ENCODE data around the gene AHCYL1.
"Not testable (repeated sequence)": the region's sequence is repeated elsewhere in the genome, so short reads cannot be mapped to it uniquely, and the experiment has no call there.

The AHCYL1 gene

DNA sequence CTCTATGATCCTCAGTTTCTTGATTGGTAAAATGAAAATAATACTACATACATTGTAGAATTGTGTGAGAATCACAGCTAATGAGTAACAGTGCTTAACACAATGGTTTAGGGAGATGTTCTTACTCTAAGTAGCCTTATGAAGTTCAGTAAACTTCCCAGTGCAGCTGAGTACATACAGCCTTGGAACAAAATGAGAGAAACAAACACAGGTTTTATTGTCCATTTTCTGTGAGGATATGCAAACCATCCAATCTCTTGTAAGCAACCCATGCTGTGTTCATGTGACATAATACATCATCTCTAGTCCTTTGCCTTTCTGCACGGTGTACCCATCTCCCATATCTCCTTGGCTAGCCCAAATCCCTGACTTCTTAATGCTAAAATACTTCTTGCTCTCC is 35.2 kb downstream of the AHCYL1 start:
- DNase-seq = no peak
- Histone ChIP-seq H3K36me3 (replicated peaks) (peaks cover 82% of the 10 kb centered on the region), H3K27me3 (replicated peaks) (no peaks in the 10 kb centered on the region), H3K27ac (no peak overlapping the region), H3K4me3 (ENCODE audit: low read depth, low read length) (no peak overlapping the region)
- TF ChIP-seq, protein P1, sequence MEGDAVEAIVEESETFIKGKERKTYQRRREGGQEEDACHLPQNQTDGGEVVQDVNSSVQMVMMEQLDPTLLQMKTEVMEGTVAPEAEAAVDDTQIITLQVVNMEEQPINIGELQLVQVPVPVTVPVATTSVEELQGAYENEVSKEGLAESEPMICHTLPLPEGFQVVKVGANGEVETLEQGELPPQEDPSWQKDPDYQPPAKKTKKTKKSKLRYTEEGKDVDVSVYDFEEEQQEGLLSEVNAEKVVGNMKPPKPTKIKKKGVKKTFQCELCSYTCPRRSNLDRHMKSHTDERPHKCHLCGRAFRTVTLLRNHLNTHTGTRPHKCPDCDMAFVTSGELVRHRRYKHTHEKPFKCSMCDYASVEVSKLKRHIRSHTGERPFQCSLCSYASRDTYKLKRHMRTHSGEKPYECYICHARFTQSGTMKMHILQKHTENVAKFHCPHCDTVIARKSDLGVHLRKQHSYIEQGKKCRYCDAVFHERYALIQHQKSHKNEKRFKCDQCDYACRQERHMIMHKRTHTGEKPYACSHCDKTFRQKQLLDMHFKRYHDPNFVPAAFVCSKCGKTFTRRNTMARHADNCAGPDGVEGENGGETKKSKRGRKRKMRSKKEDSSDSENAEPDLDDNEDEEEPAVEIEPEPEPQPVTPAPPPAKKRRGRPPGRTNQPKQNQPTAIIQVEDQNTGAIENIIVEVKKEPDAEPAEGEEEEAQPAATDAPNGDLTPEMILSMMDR (IDR thresholded peaks at IDR 0.05; ENCODE audit: low read depth, low read length, missing control alignments) = no peak
- in situ Hi-C loops (cut with HindIII; ENCODE audit: low pct_ligation_motif_present, low sequenced_read_pairs) = no loop called here

DNA sequence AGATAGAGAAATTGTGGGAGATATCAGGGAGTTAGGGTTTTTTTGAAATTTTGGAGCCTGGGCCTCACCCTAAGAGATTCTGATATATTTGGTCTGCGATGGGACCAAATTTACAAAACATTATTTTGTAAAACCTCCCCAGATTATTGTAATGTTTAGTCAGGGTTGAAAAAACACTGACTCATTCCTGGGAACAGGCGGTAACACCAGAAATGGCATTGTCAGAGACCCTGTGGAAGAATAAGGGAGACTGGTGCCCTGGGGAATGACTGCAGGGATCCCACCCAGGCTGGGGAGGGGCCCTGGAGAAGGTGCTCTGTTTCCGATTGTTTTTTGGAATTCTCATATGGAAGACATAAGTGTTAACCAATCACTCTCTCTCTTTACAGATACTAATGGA is 36.7 kb downstream of the AHCYL1 start:
- H3K36me3 ChIP-seq (replicated peaks) = peaks cover 73% of the 10 kb centered on the region
- TF ChIP-seq, protein P1 (IDR thresholded peaks at IDR 0.05; ENCODE audit: low read depth, low read length, missing control alignments) = no peak
- no peaks in the 10 kb centered on the region for H3K27me3 ChIP-seq (replicated peaks)
- no peak overlapping the region for H3K27ac ChIP-seq
- peak; percentile 24 for DNase-seq
- no peak overlapping the region for H3K4me3 ChIP-seq (ENCODE audit: low read depth, low read length)
- in situ Hi-C loops (cut with HindIII; ENCODE audit: low pct_ligation_motif_present, low sequenced_read_pairs) = no loop called here

DNA sequence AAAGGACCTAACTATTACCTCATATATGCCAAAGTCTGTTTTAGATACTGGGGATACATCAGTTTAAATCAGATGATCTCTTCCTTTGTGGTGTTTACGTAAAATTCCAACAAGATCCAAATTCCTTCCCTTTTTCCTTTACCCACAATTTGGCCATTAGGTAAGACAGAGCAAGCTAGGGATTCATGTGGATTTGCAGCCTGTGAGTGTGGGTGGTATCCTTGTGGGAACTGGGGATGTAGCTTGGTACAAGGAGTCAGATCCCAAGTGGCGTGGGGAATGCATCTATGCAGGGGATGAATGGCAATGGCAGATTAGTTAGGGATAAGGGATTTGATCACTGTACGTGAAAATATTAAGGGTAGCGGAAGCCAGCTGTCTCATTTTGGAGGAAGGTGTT is 40.0 kb downstream of the AHCYL1 start:
- H3K36me3 ChIP-seq (replicated peaks) = peaks cover 41% of the 10 kb centered on the region
- no peak overlapping the region for H3K27ac ChIP-seq
- H3K4me3 ChIP-seq (ENCODE audit: low read depth, low read length) = no peak overlapping the region
- no peak for DNase-seq
- no peaks in the 10 kb centered on the region for H3K27me3 ChIP-seq (replicated peaks)
- in situ Hi-C loops (cut with HindIII; ENCODE audit: low pct_ligation_motif_present, low sequenced_read_pairs) = no loop called here
- TF ChIP-seq, protein P1 (IDR thresholded peaks at IDR 0.05; ENCODE audit: low read depth, low read length, missing control alignments) = no peak

DNA sequence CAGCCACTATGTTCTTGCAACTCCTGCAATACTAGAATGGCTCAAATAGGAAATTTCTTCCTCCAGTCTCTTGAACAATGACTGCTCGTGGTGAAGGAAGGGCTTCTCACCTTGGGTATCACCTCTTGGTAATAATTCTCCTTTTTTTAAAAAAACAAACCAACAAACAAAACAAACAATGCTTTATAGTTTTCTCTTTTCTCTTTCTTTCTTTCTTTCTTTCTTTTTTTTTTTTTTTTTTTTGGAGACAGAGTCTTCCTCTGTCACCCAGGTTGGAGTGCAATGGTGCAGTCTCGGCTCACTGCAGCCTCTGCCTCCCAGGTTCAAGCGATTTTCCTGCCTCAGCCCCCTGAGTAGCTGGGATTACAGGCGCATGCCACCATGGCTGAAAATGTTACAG is 46.1 kb downstream of the AHCYL1 start:
- H3K27me3 ChIP-seq (replicated peaks); DNase-seq; in situ Hi-C loops (cut with HindIII; ENCODE audit: low pct_ligation_motif_present, low sequenced_read_pairs); H3K27ac ChIP-seq; H3K36me3 ChIP-seq (replicated peaks); H3K4me3 ChIP-seq (ENCODE audit: low read depth, low read length): not testable (repeated sequence)

DNA sequence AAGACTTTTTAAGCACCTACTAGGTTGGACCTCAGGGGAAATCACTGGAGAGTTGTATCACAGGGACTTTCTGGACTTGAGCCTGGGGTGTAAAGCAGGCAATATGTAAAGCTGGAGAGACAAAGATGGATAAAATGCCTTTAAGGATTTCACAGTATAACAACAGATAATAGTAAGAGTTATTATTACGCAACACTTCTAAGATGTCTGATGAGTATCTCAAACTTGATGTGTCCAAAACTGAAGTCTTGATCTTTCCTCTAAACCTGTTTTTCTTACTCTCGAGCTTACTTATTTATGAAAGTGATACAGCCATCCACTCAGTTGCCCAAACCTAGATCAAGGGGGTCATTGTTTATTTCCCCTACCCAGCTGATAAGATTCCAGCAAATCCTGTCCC is 47.8 kb downstream of the AHCYL1 start:
- no peak overlapping the region for H3K4me3 ChIP-seq (ENCODE audit: low read depth, low read length)
- H3K27me3 ChIP-seq (replicated peaks) = no peaks in the 10 kb centered on the region
- TF ChIP-seq, protein P1 (IDR thresholded peaks at IDR 0.05; ENCODE audit: low read depth, low read length, missing control alignments) = no peak
- H3K27ac ChIP-seq = no peak overlapping the region
- in situ Hi-C loops (cut with HindIII; ENCODE audit: low pct_ligation_motif_present, low sequenced_read_pairs) = no loop called here
- DNase-seq = no peak
- peaks cover 4% of the 10 kb centered on the region for H3K36me3 ChIP-seq (replicated peaks)

DNA sequence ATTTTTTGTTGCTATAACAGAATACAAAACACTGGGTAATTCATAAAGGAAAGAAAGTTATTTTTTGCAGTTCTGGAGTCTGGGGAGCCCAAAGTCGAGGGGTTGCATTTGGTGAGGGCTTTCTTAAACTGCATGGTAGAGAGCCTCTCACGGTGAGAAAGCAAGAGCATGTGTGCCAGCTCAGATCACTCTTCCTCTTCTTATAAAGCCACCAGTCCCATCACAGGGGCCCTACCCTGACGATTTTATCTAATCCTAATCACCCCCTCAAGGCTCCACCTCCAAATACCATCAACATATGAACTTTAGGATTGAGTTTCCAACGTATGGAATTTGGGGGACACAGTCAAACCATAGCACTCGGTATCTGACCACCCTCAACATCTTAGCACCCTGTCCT is 48.9 kb downstream of the AHCYL1 start:
- H3K4me3 ChIP-seq (ENCODE audit: low read depth, low read length) = no peak overlapping the region
- in situ Hi-C loops (cut with HindIII; ENCODE audit: low pct_ligation_motif_present, low sequenced_read_pairs) = no loop called here
- H3K27me3 ChIP-seq (replicated peaks) = no peaks in the 10 kb centered on the region
- H3K27ac ChIP-seq = no peak overlapping the region
- H3K36me3 ChIP-seq (replicated peaks) = peaks cover 10% of the 10 kb centered on the region
- TF ChIP-seq, protein P1 (IDR thresholded peaks at IDR 0.05; ENCODE audit: low read depth, low read length, missing control alignments) = no peak
- DNase-seq = no peak

All from brain microvascular endothelial cell (primary cell).